HL-60/S4 treated with phorbol 12-myristate 13-acetate at 8.2 ng/mL for 4 days and 3 days (cell line): ENCODE data around the gene SERPINA12.

ENCODE experiments used
- in situ Hi-C: fragments of 300-500 bp; cut with MboI; formaldehyde crosslinking; loops from 2 replicates; pipeline ENCODE4 v1.15.0; 2022; ENCODE audit warnings: low sequenced_read_pairs

The SERPINA12 gene

DNA sequence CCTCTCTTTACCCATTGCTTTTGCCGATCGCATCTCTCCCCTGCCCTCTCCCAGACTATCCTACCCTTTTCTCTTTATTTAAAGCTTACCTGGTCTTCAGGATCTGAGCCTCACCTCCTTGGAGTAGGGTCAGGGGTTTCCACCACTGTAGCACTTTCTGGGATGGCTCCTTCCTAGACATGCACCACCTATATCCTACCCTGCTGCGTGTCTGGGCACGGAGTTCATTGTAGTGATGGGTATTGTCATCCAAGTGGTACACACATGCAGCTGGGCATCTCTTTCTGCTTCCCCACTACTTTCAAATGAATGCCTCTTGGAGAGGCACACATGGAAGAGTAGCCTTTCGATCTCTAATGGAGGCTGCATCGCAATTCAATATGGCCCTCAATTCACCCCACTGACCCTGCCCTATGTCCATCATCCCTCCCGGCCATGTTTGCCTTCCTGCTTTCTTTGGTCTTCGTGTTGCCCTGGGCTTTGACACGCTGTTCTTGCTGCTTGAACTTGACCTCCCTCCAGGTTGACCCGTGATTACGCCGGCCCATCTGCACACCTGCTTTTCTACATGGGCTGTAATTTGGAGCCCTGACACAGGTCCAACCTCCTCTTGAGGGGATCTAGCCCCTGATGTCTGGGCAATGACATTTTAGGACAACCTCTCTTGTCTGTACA lies 67.6 kb downstream of the SERPINA12 start:
- in situ Hi-C loops, result no loop called here

DNA sequence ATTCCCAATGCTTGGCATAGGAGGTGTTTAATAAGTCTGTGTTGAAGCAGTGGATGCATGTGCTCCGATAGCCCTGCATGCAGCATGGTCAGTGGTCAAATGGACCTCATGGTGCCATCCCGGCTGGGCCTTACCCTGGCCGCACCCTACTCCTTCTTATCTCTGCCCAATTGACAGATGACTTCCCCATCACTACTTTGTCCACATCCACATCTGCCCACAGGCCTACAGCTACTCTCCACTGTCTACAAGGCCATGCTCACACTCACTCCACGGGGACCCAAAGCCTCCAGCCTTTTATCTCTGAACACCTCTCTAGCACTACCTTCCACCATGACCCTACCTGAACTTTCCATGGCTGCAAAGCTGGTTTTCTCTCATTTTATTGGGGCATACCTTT lies 68.1 kb downstream of the SERPINA12 start:
- in situ Hi-C loops, result no loop called here

DNA sequence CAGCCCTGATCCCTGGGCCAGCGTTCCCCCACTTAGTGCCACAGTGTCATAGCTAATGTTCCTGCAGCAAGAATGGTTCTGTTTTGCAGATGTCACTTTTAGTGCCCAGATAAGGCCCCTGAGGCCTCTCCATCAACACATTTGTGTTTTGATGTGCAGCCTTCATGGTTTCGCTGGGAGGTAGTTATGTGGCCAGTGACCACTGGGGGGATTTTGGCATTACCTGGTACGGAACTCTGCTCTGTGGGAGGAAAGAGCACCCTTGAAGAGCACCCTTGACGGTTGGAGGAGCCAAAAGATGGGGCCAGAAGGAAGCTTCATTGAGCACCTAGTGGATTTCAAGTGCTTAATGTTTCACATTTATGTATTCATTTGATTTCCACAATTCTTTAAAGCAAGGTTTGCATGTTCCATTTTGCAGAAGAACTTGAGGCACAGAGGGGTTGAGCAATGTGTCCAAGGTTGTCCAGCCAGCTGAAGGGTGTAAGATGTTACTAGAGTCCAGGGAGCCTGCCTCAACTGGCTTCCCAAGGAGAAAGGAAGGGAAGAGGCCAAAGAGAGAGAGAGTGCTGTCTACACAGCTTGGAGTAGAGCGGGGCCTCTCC lies 69.7 kb downstream of the SERPINA12 start:
- in situ Hi-C loops, result no loop called here
